CD4-positive, alpha-beta T cell treated with Interleukin-4 for 4 hours (primary cell): ENCODE measurements around the gene ZNF425.
"Not testable (repeated sequence)": the region's sequence is repeated elsewhere in the genome, so short reads cannot be mapped to it uniquely, and the experiment has no call there.

Experiments used
- DNase-seq: peaks from one replicate; pipeline ENCODE4 v3.0.0-alpha.2; 2020

ZNF425 gene, protein sequence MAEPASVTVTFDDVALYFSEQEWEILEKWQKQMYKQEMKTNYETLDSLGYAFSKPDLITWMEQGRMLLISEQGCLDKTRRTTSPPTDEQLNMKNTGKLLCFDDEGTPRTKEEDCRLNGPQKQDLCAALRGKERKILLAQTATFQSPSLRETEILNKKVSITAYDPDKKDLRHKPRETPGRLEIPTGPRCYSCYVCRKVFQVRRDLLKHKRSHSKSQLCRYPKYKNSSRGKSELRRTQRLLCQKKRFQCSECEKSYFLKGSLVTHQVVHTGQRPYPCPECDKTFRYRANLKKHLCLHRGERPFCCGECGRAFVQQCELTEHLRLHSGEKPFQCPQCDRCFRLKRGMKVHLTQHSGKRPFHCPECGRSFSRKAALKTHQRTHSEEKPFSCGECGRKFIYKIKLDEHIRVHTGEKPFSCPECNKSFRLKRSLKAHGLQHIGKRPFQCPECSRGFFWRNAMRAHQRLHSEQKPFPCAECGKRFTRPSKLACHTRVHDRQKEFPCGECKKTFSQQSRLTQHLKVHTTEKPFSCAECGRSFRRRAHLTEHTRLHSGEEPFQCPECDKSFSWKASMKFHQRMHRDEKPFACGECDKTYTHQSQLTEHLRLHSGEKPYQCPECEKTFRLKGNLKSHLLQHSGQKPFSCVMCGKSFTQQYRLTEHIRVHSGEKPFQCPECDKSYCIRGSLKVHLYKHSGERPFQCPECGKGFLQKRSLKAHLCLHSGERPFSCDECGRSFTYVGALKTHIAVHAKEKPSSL

DNA sequence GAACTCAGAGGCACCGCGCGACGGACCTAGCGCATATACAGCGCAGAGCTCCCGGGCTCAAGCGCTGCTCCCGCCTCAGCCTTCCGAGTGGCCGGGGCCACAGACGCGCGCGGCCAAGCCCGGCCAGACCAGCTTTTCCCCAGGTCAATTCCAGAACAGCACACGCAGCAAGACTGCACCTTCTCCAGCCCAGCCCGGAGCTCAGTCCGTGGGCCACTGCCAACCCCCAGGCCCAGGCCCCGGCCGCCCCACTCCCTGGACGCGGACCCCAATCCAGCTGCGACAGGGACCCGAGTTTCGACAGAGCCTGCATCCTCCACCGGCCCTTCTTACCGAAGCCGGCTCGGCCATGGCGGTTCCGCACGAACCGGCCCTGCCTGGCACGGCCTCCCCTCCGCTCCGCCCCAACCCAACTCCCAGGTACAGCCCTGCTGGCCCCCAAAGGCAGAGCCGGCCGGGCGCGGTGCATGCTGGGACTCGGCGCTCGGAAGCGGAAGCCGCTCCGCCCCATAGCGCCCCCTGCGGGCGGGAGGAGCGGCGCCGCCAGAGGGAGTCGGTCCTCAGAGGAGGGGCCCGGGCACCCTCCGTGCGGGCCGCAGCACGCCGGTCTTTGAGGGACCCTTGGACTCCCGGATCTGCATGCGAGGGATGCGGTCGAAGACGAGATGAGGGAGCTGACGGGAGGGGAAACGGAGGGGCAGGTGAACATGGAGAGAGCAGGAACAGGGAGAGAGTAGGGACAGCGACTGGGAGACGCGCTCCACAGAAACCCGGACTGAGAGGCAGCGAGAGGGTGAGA is at the start of gene ZNF425:
Gene ZNF425 (minus strand): TSS at position 462 of the 799 bp plus-strand sequence. CDS start 111 bp downstream, at position 351.
- peak; percentile 91 for DNase-seq

DNA sequence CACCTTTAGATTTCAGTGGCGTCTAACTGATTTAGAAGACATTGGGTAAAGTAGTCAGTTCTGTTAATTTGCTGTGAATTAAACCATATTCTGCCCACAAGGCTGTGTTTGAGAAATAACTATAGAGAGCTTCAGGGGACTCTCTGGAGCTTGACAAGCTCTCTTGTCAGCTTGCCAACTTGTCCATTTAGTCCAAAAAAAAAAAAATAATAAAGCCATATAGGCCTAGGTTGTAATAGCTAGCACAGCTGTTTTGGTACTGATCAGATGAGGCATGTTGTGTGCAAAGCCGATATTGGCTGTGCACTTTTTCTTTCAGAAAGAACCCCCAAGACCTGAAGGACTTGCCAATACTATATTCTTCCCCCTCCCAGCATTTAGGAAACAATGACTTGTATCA is 49.0 kb upstream of the ZNF425 start:
- DNase-seq: no peak

DNA sequence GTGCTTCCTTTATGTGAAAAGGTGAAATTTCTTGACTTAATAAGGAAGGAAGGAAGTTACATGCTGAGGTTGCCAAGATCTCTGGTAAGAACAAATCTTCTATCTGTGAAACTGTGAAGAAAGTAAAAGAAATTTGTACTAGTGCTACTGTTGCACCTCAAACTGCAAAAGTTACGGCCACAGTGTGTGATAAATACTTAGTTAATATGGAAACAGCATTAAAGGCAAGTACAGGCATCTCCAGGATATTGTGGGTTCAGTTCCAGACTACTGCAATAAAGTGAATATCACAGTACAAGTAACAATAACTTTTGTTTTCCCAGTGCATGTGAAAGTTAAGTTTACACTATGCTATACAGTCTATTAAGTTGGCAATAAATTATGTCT is 46.4 kb upstream of the ZNF425 start:
- no peak for DNase-seq

DNA sequence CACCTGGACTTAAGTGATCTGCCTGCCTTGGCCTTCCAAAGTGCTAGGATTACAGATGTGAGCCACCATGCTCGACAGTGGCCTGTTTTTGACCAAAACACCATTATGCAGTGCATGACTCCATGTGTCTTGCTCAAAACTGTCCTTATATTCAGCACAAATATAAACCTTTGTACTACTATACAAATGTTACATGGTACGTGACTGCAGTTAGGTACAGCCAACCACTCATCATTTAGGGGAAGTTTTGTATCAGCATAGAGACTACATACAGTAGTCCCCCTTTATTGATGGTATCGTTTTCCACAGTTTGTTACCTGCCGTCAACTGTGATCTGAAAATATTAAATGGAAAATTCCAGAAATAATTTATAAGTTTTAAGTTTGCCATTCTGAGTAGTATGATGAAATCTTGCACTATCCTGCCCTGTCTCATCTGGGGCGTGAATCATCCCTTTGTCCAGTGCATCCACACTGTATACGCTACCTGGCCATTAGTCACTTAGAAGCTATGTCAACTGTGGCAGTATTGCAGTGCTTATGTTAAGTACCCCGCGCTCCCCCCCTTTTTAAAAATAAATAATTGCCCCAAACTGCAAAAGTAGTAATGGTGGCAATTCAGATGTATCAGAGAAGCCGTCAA is 45.9 kb upstream of the ZNF425 start:
- DNase-seq: no peak

DNA sequence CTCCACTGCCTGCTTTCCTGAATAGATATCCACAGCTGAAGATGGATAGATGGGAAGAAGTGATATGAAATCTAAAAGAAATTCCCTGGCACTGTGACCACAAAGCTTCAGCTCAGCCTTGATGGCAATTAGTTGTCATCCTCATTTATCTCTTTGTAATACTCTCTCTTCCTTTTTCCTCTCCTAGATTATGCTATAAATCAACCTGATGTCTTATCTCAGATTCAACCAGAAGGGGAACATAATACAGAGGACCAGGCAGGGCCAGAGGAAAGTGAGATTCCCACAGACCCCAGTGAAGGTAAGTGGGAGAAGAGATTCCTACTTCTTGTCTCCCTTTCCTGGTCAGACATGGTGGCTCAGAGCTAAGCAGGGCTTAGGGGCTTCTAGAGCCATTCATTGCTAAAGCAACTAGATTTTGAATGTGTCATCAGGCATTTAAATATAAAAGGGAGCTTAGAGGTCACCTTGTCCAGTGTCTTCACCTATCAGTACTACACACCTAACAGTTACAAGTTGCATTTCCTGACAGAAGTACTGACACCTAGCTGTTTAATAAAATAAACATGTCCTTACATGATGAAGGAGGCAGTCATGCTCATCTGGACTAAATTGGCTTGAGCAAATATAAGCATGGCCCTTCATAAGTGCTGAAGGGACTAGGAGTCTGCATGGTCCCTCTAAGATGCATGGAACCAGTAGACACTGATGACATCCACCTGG is 40.7 kb upstream of the ZNF425 start:
- no peak for DNase-seq

DNA sequence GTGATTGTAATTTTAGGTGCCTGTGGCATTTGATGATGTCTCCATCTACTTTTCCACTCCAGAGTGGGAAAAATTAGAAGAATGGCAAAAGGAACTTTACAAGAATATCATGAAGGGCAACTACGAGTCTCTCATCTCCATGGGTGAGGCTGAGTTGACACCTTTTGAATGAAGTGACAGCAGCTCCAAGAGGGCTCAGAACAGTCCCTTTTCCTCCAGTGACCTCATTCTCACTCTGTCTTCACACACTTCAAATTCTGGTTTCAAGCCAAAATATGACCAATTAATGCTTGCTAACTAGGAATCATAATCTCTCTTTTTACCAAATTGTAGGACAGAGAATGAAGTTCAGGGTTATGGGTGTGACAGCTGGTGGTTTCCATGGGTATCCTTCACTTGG is 40.0 kb upstream of the ZNF425 start:
- DNase-seq: no peak

DNA sequence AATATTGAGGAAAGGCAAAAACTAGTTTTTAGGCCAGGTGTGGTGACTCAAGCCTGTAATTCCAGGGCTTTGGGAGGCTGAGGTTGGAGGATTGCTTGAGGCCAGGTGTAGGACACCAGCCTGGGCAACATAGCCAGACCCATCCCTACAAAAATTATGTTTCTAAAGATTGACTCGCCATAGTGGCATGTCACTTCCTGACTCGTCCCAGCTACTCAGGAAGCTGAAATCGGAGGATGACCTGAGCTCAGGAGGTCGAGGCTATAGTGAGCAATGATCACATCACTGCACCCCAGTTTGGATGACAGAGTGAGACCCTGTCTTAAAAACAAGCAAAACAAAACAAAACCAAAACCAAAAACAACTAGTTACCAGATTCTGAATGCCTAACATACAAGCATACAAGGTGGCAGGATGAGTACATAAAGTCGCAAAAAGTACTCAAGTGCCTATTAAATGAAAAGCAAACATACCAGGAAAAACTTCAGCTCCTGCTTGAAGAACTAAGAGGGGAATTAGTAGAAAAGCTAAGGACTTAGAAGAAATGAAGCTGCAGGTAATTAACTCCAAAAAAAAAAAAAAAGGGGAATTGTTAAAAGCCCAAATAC is 35.2 kb upstream of the ZNF425 start:
- no peak for DNase-seq

DNA sequence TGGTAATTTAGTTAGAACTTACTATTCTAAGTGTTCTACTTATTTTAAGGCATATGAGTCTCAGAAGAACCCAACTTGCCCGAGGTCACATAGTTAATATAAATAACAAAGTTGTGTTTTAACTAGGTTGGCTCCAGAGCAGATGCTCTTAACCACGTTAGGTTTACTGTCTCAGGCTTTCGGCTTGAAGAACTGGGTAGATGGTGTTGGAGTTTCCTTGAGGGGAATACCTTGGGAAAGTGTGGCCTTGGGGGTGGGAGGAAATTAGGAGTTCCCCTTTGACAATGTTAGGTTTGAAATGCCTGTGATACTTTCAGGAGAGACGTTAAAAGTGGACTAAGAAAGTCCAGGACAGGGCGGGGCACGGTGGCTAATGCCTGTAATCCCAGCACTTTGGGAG is 30.8 kb upstream of the ZNF425 start:
- no peak for DNase-seq

DNA sequence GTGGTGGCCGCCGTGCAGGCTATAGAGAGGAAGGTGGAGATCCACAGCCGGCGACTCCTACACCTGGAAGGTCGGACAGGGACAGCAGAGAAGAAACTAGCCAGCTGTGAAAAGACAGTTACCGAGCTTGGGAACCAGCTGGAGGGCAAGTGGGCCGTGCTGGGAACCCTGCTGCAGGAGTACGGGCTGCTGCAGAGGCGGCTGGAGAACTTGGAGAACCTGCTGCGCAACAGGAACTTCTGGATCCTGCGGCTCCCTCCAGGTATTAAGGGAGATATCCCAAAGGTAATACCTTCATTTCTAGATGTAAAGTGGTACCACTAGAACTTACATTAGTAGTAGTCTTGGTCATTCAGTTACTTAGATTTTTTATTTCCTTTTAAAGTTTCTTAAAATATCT is 27.9 kb upstream of the ZNF425 start:
- no peak for DNase-seq

DNA sequence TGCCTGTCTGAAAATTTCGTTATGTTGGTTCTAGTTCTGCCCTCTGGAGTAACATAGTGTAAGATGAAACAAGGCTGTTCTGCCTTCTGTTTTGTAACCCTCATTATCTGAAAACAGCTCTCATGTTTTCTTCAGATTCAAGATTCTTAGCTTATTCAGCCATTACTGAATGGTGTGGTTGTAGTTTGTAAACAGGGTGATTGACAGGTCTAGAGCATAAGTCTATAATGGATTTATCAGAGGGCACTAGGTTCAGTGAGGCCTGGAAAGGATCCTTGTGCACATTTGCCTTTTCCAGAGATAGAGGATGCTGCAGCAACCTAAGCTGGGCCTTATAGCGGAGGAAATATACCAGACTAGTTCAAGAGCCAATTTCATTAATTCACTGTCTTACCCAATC is 27.2 kb upstream of the ZNF425 start:
- DNase-seq: no peak

DNA sequence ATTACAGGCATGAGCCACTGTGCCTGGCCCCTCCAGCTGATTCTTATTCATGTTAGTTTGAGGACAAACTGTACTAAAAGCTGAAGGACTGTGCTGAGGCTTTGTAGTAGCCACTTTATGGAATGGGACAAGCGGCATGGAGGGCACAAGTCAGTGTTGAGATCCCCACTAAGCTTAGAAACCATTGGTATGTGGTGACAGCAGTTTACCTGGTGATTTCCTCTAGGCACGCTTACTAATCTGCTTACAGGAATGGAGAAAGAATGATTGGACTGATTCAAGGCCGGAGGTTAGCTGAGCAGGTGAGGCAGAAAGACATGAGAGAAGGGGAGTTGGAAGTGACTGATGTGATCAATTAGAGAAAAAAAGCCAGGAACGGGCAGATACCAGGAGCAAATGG is 24.9 kb upstream of the ZNF425 start:
- DNase-seq: no peak

DNA sequence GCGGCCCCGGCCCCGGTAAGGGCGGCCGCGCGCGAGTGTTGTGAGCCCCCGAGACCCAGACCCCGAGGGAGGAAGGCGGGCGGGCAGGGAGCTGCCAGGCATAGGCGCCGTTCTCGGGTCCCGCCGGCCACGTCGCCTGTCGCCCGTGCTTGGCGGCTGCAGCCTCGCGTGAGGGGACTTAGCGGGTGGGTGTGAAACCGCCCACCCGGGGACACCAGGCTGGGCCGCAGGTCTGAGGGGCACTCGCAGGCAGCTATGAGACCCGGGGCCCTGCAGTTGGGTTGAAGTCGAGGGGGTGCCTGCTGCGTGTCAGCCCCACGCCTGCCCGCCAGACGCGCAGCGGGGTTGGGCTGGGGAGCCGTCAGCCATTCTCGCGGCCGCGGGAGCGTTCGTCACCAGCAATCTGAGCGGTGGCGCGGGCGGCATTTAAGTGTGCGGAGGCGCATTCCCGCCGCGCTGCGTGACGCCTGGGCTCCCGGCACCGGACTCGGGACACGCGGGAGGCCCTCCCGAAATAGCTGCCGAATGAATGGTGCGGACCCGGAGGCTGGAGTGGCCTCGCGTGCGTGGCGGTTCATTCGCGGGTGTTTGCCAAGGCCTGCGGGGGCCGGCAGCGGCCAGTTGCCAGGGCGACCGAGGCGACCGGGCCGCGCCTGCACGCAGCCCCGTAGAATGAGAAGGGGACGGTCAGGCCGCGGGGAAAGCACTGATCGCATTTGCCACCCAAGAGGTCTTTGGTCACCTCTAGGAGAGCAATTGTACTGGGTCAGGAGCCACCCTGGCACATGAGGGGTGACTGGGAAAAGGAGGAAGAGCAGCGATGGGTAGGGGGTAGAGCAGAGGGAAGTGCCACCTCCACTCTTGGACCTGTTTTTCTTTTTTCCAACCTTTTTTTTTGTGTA is 21.9 kb upstream of the ZNF425 start:
- peak; percentile 58 for DNase-seq

DNA sequence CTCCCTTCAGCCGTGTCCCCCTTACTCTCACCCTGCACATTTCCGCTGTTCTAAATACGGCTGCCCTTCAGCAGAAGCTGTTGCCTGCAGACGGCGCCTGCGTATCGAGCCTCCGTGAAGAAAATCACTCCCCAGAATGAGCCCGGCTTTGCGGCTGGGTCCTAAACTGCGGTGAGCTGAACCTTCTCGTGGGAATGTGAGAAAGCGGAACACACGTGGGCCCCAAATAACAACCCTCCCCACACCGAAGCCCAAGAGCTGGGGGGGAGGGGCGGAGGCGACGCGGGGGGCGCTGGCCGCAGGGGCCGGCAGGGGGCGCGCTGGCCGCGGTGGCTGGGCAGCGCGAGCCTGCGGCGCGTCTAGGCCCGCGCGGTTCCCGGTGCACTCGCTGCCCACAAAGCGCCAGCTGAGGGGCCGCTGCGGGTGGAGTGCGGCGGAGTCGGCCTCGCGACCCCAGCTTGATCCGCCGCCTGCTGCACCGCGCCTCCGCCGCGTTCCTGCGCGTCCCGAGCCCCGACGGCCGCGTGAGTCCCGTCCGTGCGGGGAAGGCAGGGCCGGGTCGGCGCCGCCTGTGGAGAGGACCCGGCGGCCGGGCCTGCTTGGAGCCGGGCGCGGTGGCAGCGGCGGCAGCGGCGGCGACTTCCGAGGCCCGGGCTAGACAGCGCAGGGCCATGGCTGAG is 21.1 kb upstream of the ZNF425 start, which contains the start of gene ZNF398:
Gene ZNF398 (plus strand): TSS at position 382 of the 680 bp plus-strand sequence. CDS start 290 bp downstream, at position 672.
- peak; percentile 88 for DNase-seq

DNA sequence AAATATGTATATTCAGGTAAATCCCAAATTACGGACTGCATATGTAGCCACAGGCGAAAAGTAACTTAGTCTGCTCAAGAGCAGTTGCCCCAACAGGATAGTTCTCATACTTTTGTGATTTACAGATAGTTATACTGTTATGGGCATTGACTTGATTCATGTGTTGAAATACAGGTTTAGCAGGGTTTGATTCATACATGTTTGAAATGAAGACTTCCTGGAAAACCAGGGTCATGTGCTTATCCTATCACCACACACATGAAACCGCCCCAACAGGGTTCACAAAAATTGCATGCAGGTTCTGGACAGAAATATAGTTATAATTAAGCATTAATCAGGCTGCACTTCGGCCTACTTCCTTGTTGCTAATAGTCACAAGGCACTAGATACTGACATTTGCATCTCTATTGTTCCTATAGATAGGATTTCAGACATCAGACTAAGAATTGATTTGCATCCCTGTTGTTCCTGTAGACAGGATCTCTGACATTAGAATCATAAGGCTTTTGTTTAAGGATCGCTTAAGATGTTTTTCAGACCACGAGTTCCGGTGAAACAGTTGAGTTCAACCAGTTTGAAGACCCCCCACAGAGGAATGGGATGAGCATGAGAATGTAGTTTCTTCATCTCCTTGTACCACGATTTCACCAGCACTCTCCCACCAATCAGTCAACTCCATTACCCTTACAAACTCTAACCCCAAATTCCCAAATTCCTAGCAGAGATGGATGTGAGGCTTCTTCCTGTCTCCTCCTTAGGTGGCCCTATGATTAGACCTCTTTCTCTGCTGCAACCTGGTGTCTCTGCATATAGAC is 19.1 kb upstream of the ZNF425 start:
- DNase-seq: no peak

DNA sequence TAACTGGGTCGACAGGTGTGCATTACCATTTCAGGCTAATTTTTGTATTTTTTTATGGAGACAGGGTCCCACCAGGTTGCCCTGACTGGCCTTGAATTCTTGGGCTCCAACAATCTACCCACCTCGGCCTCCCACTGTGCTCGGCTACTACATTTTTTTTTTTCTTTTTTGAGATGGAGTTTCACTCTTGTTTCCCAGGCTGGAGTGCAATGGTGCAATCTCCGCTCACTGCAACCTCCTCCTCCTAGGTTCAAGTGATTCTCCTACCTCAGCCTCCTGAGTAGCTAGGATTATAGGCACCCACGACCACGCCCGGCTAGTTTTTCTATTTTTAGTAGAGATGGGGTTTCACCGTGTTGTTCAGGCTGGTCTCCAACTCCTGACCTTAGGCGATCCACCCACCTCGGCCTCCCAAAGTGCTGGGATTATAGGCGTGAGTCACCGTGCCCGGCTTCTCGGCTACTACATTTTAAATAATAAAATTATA is 18.4 kb upstream of the ZNF425 start:
- DNase-seq: not testable (repeated sequence)

DNA sequence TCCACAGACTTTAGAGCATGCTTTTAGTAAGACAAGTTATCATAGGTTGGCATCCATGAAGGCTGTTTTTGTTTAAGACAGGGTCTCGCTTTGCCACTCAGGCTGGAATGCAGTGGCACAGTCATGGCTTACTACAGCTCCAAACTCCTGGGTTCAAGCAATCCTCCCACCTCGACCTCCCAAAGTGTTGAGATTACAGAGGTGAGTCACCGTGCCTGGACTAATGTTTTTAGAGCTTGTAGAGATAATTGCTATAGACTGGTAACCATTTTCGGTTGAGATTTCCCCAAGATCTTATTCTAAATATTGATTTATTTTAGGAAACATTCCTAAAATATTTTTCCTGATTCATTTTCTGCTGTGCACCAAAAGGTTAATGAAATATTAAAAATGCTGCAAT is 15.8 kb upstream of the ZNF425 start:
- no peak for DNase-seq

DNA sequence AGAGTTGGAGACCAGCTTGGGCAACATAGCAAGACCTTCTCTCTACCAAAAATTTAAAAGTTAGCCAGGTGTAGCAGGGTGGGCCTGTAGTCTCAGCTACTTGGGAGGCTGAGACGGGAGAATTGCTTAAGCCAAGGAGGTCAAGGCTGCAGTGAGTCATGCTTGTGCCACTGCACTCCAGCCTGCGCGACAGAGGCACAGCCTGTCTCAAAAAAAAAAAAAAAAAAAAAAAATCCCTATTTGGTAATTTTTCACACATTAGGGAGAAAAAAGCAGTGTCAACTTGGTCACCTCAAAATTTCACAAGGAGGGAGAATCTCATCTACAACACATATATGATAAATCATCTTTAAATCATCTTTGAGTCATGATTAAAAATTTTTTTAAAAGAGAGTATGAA is 14.7 kb upstream of the ZNF425 start:
- no peak for DNase-seq

DNA sequence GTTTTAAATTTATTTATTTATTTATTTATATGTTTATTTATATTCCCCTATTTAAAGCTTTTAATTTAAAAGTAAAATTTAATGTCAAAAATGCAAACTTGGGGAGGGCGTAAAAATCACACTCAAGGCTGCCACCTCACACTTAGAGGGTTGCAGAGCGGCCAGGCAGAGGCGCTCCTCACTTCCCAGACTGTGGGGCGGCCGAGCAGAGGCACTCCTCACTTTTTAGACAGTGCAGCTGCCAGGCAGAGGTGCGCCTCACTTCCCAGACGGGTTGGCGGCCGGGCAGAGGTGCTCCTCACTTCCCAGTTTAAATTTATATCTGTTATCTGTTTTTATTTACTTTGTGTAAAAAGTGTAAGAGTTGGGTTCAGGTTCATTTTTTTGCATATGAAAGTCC is 10.0 kb upstream of the ZNF425 start:
- no peak for DNase-seq
